Measurements from ENCODE around the gene PPP1R3F. TPM values are rescaled to one million over a fixed set of nuclear protein-coding genes. Genes with fewer than 3 reads are reported as not detected.

Gene PPP1R3F
- total RNA-seq, 1 donor from 2014 or later, result 5.6 TPM

DNA sequence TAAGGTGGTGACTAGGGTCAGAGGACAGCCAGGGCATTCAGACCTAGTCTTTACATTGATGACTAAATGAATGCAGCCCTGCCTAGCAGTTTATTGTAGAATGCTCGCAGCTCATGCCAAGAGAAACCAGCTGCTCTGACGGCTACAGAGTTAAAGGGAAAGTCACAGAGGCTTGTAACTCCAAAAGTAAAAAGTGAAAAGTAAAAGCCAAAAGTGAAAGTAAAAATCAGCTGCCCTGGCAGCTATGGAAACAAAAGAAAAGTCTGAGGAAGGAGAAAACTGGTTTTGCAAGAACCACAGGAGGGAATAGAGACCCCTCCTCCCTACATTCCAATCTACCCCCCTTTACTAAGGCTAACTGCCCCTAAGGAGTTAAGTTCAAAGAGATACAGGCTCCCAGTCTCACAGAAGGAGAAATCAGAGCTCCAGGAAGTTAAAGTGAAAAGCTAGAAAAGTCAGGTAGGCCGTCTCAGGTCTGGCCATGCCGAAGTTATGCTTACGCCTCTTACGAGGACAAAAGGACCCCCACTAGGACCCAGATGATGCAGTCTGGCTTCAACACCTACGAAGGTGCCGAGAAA is 39.9 kb downstream of the PPP1R3F start:
- Histone ChIP-seq H3K79me2 (ENCODE audit: low read depth) (no peaks in the 10 kb centered on the region), H3K27me3 (no peaks in the 10 kb centered on the region), H3K36me3 (no peaks in the 10 kb centered on the region), H3K27ac (no peak overlapping the region), H3K9me3 (ENCODE audit: low read depth) (no peaks in the 10 kb centered on the region), H3K9ac (no peak overlapping the region), H2AFZ (replicated peaks) (no peak overlapping the region), H4K20me1 (ENCODE audit: low read depth) (no peaks in the 10 kb centered on the region), H3K4me3 (peak overlapping the region; percentile 6), H3F3A (ENCODE audit: low read depth) (no peaks in the 10 kb centered on the region), H3K4me1 (peaks cover 6% of the 10 kb centered on the region), H3K4me2 (peak overlapping the region; percentile 66)
- peaks cover 22% of the 10 kb centered on the region for H3K4me1 Mint-ChIP-seq
- no peaks in the 10 kb centered on the region for H3K36me3 Mint-ChIP-seq
- peak overlapping the region; percentile 87 for H3K27ac Mint-ChIP-seq
- peak overlapping the region; percentile 50 for H3K4me3 Mint-ChIP-seq
- no peak for TF ChIP-seq EZH2 (IDR thresholded peaks at IDR 0.05)
- TF ChIP-seq, protein P1, sequence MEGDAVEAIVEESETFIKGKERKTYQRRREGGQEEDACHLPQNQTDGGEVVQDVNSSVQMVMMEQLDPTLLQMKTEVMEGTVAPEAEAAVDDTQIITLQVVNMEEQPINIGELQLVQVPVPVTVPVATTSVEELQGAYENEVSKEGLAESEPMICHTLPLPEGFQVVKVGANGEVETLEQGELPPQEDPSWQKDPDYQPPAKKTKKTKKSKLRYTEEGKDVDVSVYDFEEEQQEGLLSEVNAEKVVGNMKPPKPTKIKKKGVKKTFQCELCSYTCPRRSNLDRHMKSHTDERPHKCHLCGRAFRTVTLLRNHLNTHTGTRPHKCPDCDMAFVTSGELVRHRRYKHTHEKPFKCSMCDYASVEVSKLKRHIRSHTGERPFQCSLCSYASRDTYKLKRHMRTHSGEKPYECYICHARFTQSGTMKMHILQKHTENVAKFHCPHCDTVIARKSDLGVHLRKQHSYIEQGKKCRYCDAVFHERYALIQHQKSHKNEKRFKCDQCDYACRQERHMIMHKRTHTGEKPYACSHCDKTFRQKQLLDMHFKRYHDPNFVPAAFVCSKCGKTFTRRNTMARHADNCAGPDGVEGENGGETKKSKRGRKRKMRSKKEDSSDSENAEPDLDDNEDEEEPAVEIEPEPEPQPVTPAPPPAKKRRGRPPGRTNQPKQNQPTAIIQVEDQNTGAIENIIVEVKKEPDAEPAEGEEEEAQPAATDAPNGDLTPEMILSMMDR (IDR thresholded peaks at IDR 0.05), result no peak
- TF ChIP-seq EZH2phosphoT487 (IDR thresholded peaks at IDR 0.05), result no peak
- H3K9me3 Mint-ChIP-seq, result no peaks in the 10 kb centered on the region
- peak; percentile 7 for DNase-seq (ENCODE audit: low spot score)
- no peaks in the 10 kb centered on the region for H3K27me3 Mint-ChIP-seq (ENCODE audit: insufficient read depth, low read depth)

DNA sequence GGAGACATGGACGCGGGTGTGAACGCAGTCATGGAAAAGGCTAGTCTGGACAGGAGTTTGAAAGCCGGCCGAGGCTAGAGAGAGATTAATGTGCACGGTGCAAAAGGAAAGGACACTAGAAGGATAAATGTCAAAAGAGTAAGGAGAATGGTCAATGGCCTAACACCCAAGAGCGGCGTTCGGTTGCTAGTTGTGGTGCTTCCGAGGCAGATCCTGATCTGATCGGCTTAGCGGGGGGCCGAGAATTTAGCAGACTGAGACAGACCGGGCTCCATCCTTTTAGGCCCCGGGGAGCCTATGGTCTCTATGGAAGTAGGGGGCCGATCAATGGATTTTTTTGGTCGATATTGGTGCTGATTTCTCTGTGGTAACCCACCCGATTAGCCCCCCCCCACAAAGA is 40.8 kb downstream of the PPP1R3F start:
- Mint-ChIP-seq H3K27ac (no peak overlapping the region), H3K27me3 (ENCODE audit: insufficient read depth, low read depth) (no peaks in the 10 kb centered on the region), H3K4me1 (peaks cover 22% of the 10 kb centered on the region), H3K4me3 (no peak overlapping the region), H3K36me3 (no peaks in the 10 kb centered on the region), H3K9me3 (no peaks in the 10 kb centered on the region)
- Histone ChIP-seq H3K36me3 (no peaks in the 10 kb centered on the region), H3K27ac (no peak overlapping the region), H3K9ac (no peak overlapping the region), H2AFZ (replicated peaks) (no peak overlapping the region), H4K20me1 (ENCODE audit: low read depth) (no peaks in the 10 kb centered on the region), H3K4me1 (peaks cover 6% of the 10 kb centered on the region), H3K79me2 (ENCODE audit: low read depth) (no peaks in the 10 kb centered on the region), H3F3A (ENCODE audit: low read depth) (no peaks in the 10 kb centered on the region), H3K9me3 (ENCODE audit: low read depth) (no peaks in the 10 kb centered on the region), H3K27me3 (no peaks in the 10 kb centered on the region), H3K4me3 (peak overlapping the region; percentile 6), H3K4me2 (peak overlapping the region; percentile 66)
- TF ChIP-seq EZH2phosphoT487 (IDR thresholded peaks at IDR 0.05), result no peak
- TF ChIP-seq, protein P1 (IDR thresholded peaks at IDR 0.05), result no peak
- TF ChIP-seq EZH2 (IDR thresholded peaks at IDR 0.05), result no peak
- DNase-seq (ENCODE audit: low spot score), result peak; percentile 40

DNA sequence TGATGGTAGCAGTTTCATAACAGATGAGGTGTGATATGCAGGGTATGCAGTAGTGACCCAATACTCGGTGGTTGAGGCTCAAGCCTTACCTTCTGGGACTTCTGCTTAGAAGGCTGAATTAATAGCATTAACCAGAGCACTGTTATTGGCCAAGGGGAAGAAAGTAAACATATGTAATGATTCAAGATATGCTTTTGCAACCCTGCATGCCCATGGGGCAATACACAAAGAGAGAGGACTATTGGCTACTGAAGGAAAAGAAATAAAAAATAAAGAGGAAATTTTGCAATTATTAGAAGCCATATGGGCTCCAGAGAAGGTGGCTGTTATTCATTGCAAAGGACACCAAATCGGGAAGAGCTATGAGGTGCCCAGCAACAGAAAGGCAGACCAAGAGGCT is 42.6 kb downstream of the PPP1R3F start:
- Histone ChIP-seq H3K36me3 (no peaks in the 10 kb centered on the region), H3K27ac (no peak overlapping the region), H3K27me3 (no peaks in the 10 kb centered on the region), H3K9me3 (ENCODE audit: low read depth) (no peaks in the 10 kb centered on the region), H3F3A (ENCODE audit: low read depth) (no peaks in the 10 kb centered on the region), H3K79me2 (ENCODE audit: low read depth) (no peaks in the 10 kb centered on the region), H3K4me2 (no peak overlapping the region), H3K4me3 (no peak overlapping the region), H3K9ac (no peak overlapping the region), H4K20me1 (ENCODE audit: low read depth) (no peaks in the 10 kb centered on the region), H2AFZ (replicated peaks) (no peak overlapping the region), H3K4me1 (peaks cover 6% of the 10 kb centered on the region)
- Mint-ChIP-seq H3K36me3 (no peaks in the 10 kb centered on the region), H3K4me3 (no peak overlapping the region), H3K27ac (no peak overlapping the region), H3K9me3 (no peaks in the 10 kb centered on the region), H3K4me1 (peaks cover 22% of the 10 kb centered on the region), H3K27me3 (ENCODE audit: insufficient read depth, low read depth) (no peaks in the 10 kb centered on the region)
- no peak for DNase-seq (ENCODE audit: low spot score)
- no peak for TF ChIP-seq EZH2phosphoT487 (IDR thresholded peaks at IDR 0.05)
- TF ChIP-seq, protein P1 (IDR thresholded peaks at IDR 0.05), result no peak
- no peak for TF ChIP-seq EZH2 (IDR thresholded peaks at IDR 0.05)
